PFSK-1 (cell line): ENCODE results near the gene EMX1.

Experiments
- FOXP2 ChIP-seq: optimal IDR thresholded peaks from 2 replicates; pipeline ENCODE3; 2011; ENCODE audit warnings: borderline replicate concordance, control low read depth, inconsistent platforms; ENCODE audit not compliant: insufficient read depth; ENCODE audit errors: extremely low read length, extremely low read depth
- POLR2AphosphoS5 ChIP-seq: IDR thresholded peaks from 2 replicates; pipeline ENCODE4 v1.6.1; 2012; ENCODE audit warnings: low read depth, mild to moderate bottlenecking, control low read depth, low read length, moderate library complexity
- REST ChIP-seq, 2 experiments: IDR thresholded peaks; 2 replicates each; pipeline versions ENCODE4 v1.6.1 to v1.8.0; 2011 to 2012; ENCODE audit warnings: low read depth in 2 of 2, low read length in 2 of 2, control low read depth in 1 of 2, inconsistent platforms in 1 of 2, mild to moderate bottlenecking in 1 of 2, moderate library complexity in 1 of 2; ENCODE audit not compliant: insufficient read depth in 1 of 2
- SIN3A ChIP-seq: IDR thresholded peaks from 2 replicates; pipeline ENCODE4 v1.6.1; 2012; ENCODE audit warnings: mild to moderate bottlenecking, low read length, moderate library complexity, borderline replicate concordance; ENCODE audit not compliant: insufficient read depth
- TAF1 ChIP-seq: IDR thresholded peaks from 2 replicates; pipeline ENCODE4 v1.6.1; 2012; ENCODE audit warnings: low read length, control low read depth, borderline replicate concordance; ENCODE audit not compliant: insufficient read depth

The EMX1 gene

GRCh38 chr2:72913486-72914205 is 3.7 kb upstream of the EMX1 start:
- TF ChIP-seq REST (IDR thresholded peaks at IDR 0.05; ENCODE audit: insufficient read depth in 1 of 2, low read depth in 2 of 2, low read length in 2 of 2), result no peak
- TF ChIP-seq TAF1, result no peak
- TF ChIP-seq FOXP2, result no peak
- TF ChIP-seq SIN3A, result no peak
- no peak for TF ChIP-seq POLR2AphosphoS5

GRCh38 chr2:72914206-72914559 is 3.1 kb upstream of the EMX1 start:
- no peak for TF ChIP-seq POLR2AphosphoS5
- TF ChIP-seq TAF1, result no peak
- no peak for TF ChIP-seq SIN3A
- TF ChIP-seq REST (IDR thresholded peaks at IDR 0.05; ENCODE audit: insufficient read depth in 1 of 2, low read depth in 2 of 2, low read length in 2 of 2), result no peak
- TF ChIP-seq FOXP2, result no peak

GRCh38 chr2:72914589-72915319 is 2.6 kb upstream of the EMX1 start:
- TF ChIP-seq FOXP2 (no peak), SIN3A (no peak), TAF1 (no peak), POLR2AphosphoS5 (no peak), REST (IDR thresholded peaks at IDR 0.05; ENCODE audit: insufficient read depth in 1 of 2, low read depth in 2 of 2, low read length in 2 of 2) (no peak)

GRCh38 chr2:72915320-72915906 is 1.9 kb upstream of the EMX1 start:
- TF ChIP-seq REST (IDR thresholded peaks at IDR 0.05; ENCODE audit: insufficient read depth in 1 of 2, low read depth in 2 of 2, low read length in 2 of 2) (no peak), SIN3A (no peak)
